Breast epithelium (tissue), 3 donors: ENCODE measurements around the gene STX18.

Source experiments
- POLR2AphosphoS5 ChIP-seq, 3 donors: sonication (generic); formaldehyde crosslinking; IDR thresholded peaks; one replicate each; pipeline ENCODE4 v1.6.1; 2017; ENCODE audit warnings: antibody characterized with exemption in 3 of 3
- TF ChIP-seq, protein P1 (sequence below), 3 donors: fragments of 450-650 bp; IDR thresholded peaks; one replicate each; pipeline ENCODE4 v1.5.1; 2016 to 2017; ENCODE audit warnings: antibody characterized with exemption in 3 of 3, mild to moderate bottlenecking in 3 of 3, moderate library complexity in 3 of 3

DNA sequence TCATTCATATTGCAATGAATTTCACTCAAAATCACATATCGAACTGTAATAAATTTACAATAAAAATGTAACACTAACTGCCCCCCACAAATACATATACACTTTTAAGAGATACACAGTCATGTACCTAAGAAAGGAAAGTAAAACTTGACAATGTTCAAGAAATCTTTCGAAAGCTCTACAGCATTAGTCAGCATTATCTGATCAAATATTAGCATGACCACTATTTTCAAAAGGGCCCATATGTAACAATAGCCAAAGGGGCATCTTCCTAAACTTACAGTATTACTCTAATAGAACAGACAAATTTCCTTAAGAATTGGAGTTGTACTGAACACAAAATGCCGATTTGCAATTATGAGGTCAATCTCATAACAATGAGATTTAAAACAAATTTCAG is 51.8 kb downstream of the STX18 start:
- TF ChIP-seq, protein P1, sequence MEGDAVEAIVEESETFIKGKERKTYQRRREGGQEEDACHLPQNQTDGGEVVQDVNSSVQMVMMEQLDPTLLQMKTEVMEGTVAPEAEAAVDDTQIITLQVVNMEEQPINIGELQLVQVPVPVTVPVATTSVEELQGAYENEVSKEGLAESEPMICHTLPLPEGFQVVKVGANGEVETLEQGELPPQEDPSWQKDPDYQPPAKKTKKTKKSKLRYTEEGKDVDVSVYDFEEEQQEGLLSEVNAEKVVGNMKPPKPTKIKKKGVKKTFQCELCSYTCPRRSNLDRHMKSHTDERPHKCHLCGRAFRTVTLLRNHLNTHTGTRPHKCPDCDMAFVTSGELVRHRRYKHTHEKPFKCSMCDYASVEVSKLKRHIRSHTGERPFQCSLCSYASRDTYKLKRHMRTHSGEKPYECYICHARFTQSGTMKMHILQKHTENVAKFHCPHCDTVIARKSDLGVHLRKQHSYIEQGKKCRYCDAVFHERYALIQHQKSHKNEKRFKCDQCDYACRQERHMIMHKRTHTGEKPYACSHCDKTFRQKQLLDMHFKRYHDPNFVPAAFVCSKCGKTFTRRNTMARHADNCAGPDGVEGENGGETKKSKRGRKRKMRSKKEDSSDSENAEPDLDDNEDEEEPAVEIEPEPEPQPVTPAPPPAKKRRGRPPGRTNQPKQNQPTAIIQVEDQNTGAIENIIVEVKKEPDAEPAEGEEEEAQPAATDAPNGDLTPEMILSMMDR (IDR thresholded peaks at IDR 0.05) = no peak
- no peak for TF ChIP-seq POLR2AphosphoS5 (IDR thresholded peaks at IDR 0.05)
